Panc1 (cell line): ENCODE data around the gene WHAMM. TPM values are rescaled to one million over a fixed set of nuclear protein-coding genes. Genes with fewer than 3 reads are reported as not detected.

Experiments used
- ATAC-seq: fragments of 200-7000 bp; cut with Tn5 transposase; 2 replicates; pipeline ENCODE4 v1.9.1; 2020; ENCODE audit warnings: mild to moderate bottlenecking, moderate library complexity
- BruUV-seq: library from RNA; stranded (reverse); fragments of 400-500 nt; replicated peaks from 2 replicates; lab custom pipeline; 2021; lab: Mats Ljungman, UMichigan
- CTCF ChIA-PET: fragments of 300-600 bp; sonication (Branson Sonifier 250); formaldehyde crosslinking; loops from one replicate; lab custom pipeline; 2022; ENCODE audit warnings: antibody characterized with exemption; lab: Charles Lee
- POLR2A ChIA-PET: fragments of 300-600 bp; sonication (Branson Sonifier 250); formaldehyde crosslinking; loops from one replicate; lab custom pipeline; 2022; ENCODE audit warnings: antibody characterized with exemption; lab: Charles Lee
- DNase-seq: peaks from one replicate; pipeline ENCODE4 v3.0.0-alpha.2; 2010; ENCODE audit warnings: low read depth, low spot score
- H3K27ac ChIP-seq: 2 replicates; pipeline ENCODE4 v1.5.1; 2011; ENCODE audit warnings: mild to moderate bottlenecking, low read length, inconsistent platforms
- H3K27me3 ChIP-seq: fragments of 200-500 bp; sonication (Bioruptor generic); 2 replicates; pipeline ENCODE4 v1.6.0; 2014; ENCODE audit warnings: low read length, inconsistent platforms; ENCODE audit not compliant: control insufficient read depth, insufficient read depth
- H3K36me3 ChIP-seq: fragments of 200-500 bp; sonication (Bioruptor generic); 2 replicates; pipeline ENCODE4 v1.5.1; 2014; ENCODE audit warnings: inconsistent platforms, mild to moderate bottlenecking, low read length, moderate library complexity; ENCODE audit not compliant: control insufficient read depth, insufficient read depth
- H3K4me1 ChIP-seq: 2 replicates; pipeline ENCODE4 v1.5.1; 2011; ENCODE audit warnings: inconsistent platforms, mild to moderate bottlenecking, low read length, moderate library complexity; ENCODE audit not compliant: control insufficient read depth, insufficient read depth
- H3K4me3 ChIP-seq, 2 experiments: 2 replicates each; pipeline ENCODE4 v1.5.1; 2011 to 2012; ENCODE audit warnings: low read depth in 2 of 2, low read length in 2 of 2, mild to moderate bottlenecking in 2 of 2, inconsistent platforms in 1 of 2, moderate library complexity in 1 of 2
- H3K9me3 ChIP-seq: fragments of 200-500 bp; sonication (Bioruptor generic); 2 replicates; pipeline ENCODE4 v1.5.1; 2014; ENCODE audit warnings: low read depth, mild to moderate bottlenecking, inconsistent platforms, low read length, moderate library complexity; ENCODE audit not compliant: control insufficient read depth, insufficient read depth
- POLR2AphosphoS5 ChIP-seq: IDR thresholded peaks from 2 replicates; pipeline ENCODE4 v1.6.1; 2012; ENCODE audit warnings: mild to moderate bottlenecking, low read depth, low read length, moderate library complexity
- SIN3A ChIP-seq: IDR thresholded peaks from 2 replicates; pipeline ENCODE4 v1.6.1; 2012; ENCODE audit warnings: low read depth, mild to moderate bottlenecking, low read length, moderate library complexity, borderline replicate concordance; ENCODE audit not compliant: insufficient read depth
- TCF7L2 ChIP-seq: IDR thresholded peaks from 2 replicates; pipeline ENCODE4 v1.6.1; 2011; ENCODE audit warnings: mild to moderate bottlenecking, low read depth, low read length, inconsistent platforms
- in situ Hi-C: cut with HindIII; loops from 2 replicates; pipeline ENCODE4 v1.10.0; 2016; ENCODE audit warnings: low sequenced_read_pairs, low pct_unique_long_range_greater_than_20kb
- intact Hi-C: fragments of 100-400 bp; cut with micrococcal nuclease; formaldehyde crosslinking; loops from one replicate; pipeline ENCODE4 v1.10.0; 2022; ENCODE audit not compliant: unreplicated experiment
- total RNA-seq: library from RNA; stranded (reverse); gene quantifications from one replicate; pipeline ENCODE4 v1.2.1, GENCODE V29; 2021; ENCODE audit not compliant: unreplicated experiment
- TF ChIP-seq, protein P1 (sequence below): fragments of 450-650 bp; IDR thresholded peaks from 2 replicates; pipeline ENCODE4 v1.5.1; 2017; ENCODE audit warnings: mild to moderate bottlenecking
- TF ChIP-seq, protein P2 (sequence below), 2 experiments: IDR thresholded peaks; 2 replicates each; pipeline ENCODE4 v1.6.1; 2011 to 2012; ENCODE audit warnings: low read depth in 2 of 2, control low read depth in 1 of 2, low read length in 1 of 2, mild to moderate bottlenecking in 1 of 2, moderate library complexity in 1 of 2; ENCODE audit not compliant: insufficient read depth in 1 of 2

WHAMM gene
- total RNA-seq, 1 experiment from 2014 or later: 8.8 TPM

DNA sequence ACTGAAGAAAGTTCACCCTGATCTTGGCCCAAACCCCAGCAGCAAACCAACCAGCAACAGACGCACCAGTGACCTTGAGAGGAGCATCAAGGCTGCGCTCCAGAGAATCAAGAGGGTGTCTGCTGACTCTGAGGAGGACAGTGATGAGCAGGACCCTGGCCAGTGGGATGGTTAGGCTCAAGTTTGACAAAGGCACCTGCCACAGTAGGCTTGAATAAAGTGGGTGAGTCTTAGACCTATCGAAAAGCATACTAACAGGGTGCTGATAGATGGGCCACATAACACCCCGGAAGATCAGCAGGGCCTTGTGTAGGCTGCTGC lies 23.9 kb downstream of the WHAMM start:
- peaks cover 22% of the 10 kb centered on the region for H3K36me3 ChIP-seq
- in situ Hi-C loops (no loop called here), intact Hi-C loops (no loop called here)
- no TSS peak for BruUV-seq
- no peaks in the 10 kb centered on the region for H3K9me3 ChIP-seq
- no peak overlapping the region for H3K4me3 ChIP-seq
- ChIA-PET POLR2A (no interaction called here), CTCF (no interaction called here)
- ATAC-seq (no peak), DNase-seq (no peak)
- H3K27me3 ChIP-seq: no peaks in the 10 kb centered on the region
- H3K4me1 ChIP-seq: peaks cover 16% of the 10 kb centered on the region
- TF ChIP-seq, protein P1, sequence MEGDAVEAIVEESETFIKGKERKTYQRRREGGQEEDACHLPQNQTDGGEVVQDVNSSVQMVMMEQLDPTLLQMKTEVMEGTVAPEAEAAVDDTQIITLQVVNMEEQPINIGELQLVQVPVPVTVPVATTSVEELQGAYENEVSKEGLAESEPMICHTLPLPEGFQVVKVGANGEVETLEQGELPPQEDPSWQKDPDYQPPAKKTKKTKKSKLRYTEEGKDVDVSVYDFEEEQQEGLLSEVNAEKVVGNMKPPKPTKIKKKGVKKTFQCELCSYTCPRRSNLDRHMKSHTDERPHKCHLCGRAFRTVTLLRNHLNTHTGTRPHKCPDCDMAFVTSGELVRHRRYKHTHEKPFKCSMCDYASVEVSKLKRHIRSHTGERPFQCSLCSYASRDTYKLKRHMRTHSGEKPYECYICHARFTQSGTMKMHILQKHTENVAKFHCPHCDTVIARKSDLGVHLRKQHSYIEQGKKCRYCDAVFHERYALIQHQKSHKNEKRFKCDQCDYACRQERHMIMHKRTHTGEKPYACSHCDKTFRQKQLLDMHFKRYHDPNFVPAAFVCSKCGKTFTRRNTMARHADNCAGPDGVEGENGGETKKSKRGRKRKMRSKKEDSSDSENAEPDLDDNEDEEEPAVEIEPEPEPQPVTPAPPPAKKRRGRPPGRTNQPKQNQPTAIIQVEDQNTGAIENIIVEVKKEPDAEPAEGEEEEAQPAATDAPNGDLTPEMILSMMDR: no peak
- TF ChIP-seq SIN3A (no peak), TCF7L2 (no peak)
- TF ChIP-seq, protein P2, sequence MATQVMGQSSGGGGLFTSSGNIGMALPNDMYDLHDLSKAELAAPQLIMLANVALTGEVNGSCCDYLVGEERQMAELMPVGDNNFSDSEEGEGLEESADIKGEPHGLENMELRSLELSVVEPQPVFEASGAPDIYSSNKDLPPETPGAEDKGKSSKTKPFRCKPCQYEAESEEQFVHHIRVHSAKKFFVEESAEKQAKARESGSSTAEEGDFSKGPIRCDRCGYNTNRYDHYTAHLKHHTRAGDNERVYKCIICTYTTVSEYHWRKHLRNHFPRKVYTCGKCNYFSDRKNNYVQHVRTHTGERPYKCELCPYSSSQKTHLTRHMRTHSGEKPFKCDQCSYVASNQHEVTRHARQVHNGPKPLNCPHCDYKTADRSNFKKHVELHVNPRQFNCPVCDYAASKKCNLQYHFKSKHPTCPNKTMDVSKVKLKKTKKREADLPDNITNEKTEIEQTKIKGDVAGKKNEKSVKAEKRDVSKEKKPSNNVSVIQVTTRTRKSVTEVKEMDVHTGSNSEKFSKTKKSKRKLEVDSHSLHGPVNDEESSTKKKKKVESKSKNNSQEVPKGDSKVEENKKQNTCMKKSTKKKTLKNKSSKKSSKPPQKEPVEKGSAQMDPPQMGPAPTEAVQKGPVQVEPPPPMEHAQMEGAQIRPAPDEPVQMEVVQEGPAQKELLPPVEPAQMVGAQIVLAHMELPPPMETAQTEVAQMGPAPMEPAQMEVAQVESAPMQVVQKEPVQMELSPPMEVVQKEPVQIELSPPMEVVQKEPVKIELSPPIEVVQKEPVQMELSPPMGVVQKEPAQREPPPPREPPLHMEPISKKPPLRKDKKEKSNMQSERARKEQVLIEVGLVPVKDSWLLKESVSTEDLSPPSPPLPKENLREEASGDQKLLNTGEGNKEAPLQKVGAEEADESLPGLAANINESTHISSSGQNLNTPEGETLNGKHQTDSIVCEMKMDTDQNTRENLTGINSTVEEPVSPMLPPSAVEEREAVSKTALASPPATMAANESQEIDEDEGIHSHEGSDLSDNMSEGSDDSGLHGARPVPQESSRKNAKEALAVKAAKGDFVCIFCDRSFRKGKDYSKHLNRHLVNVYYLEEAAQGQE (IDR thresholded peaks at IDR 0.05; ENCODE audit: insufficient read depth in 1 of 2, low read depth in 2 of 2, low read length in 1 of 2): no peak
- H3K27ac ChIP-seq: no peak overlapping the region

DNA sequence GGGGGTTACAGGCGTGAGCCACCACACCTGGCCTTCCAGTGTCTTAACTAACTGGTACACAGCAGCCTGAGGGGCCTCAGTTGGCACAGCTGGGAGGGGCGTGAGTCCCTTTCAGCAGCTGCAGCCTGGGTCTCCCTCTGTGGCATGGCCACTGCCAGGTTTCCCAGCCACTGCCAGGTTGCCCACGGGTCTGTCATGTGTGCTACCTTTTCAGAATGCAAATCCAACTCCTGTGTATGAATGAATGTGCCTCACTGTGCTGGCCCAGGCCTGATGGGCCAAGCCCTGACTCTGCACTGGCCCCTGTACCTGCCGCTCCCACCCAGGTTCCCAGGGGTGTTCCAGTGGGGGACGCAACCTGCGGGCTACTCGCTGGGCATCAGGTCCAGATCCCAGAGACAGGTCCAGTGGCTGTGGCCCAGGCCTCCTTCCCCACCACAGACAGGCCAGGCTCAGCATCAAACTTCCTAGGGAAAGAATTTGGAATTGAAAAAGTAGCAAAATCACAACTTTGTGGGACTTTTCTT lies 26.0 kb downstream of the WHAMM start:
- CTCF ChIA-PET: no interaction called here
- no peak overlapping the region for H3K4me3 ChIP-seq
- TF ChIP-seq TCF7L2: no peak
- TF ChIP-seq SIN3A: no peak
- TF ChIP-seq POLR2AphosphoS5: no peak
- intact Hi-C loops: no loop called here
- in situ Hi-C loops: no loop called here
- H3K9me3 ChIP-seq: no peaks in the 10 kb centered on the region
- peaks cover 15% of the 10 kb centered on the region for H3K36me3 ChIP-seq
- no TSS peak for BruUV-seq
- no peak for ATAC-seq
- H3K27me3 ChIP-seq: no peaks in the 10 kb centered on the region
- DNase-seq: no peak
- POLR2A ChIA-PET: no interaction called here
- peaks cover 16% of the 10 kb centered on the region for H3K4me1 ChIP-seq
- H3K27ac ChIP-seq: no peak overlapping the region

DNA sequence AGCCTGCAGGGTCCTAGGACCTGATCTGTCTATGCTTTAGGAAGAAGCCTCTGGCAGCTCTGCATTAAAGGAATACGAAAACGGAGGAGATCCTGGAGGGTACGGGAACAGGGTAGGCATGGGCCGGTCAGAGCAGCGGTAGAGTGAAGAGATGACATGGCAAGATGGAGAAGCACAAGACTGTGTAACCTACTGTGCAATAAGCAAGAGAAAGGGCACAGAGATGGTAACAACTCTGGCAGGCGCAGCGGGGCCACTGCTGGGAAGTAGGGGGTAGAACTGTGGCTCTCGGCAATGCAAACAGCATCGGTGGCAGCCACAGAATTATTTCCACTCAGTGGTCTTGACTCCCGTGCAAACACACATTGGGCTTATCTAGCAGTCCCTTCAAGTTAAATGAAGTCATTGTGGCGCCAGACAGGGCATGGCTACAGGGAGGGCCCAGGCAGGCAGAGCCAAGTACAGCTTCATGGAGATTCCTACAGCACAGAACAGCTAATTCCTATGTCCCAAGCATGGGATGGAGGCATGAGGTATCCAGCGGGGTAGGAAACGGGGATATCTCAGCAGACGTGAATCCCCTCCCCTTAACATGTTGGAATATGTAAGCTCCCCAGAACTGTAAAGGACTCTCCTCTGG lies 28.8 kb downstream of the WHAMM start:
- no peaks in the 10 kb centered on the region for H3K4me1 ChIP-seq
- CTCF ChIA-PET: no interaction called here
- H3K36me3 ChIP-seq: no peaks in the 10 kb centered on the region; the same call in none of the 2 replicates
- no peak for DNase-seq
- no peak overlapping the region for H3K27ac ChIP-seq
- H3K27me3 ChIP-seq: no peaks in the 10 kb centered on the region
- POLR2A ChIA-PET: no interaction called here
- BruUV-seq: no TSS peak
- intact Hi-C loops: no loop called here
- in situ Hi-C loops: no loop called here
- no peak overlapping the region for H3K4me3 ChIP-seq
- ATAC-seq: peak; percentile 57
- TF ChIP-seq SIN3A (no peak), POLR2AphosphoS5 (no peak), TCF7L2 (no peak)
- TF ChIP-seq, protein P1: no peak
- H3K9me3 ChIP-seq: no peaks in the 10 kb centered on the region
